ENCODE data around the gene ITGA2.

The ITGA2 gene

GRCh38 chr5:53076014-53076583, 86.9 kb downstream of the ITGA2 start:
- ATAC-seq (no peak), DNase-seq (no peak)
- Mint-ChIP-seq H3K36me3 (ENCODE audit: low read depth) (no peaks in the 10 kb centered on the region), H3K4me1 (peaks cover 14% of the 10 kb centered on the region), H3K27me3 (peaks cover 37% of the 10 kb centered on the region), H3K4me3 (no peak overlapping the region), H3K27ac (no peak overlapping the region), H3K9me3 (no peaks in the 10 kb centered on the region)

GRCh38 chr5:53080271-53080670, 91.1 kb downstream of the ITGA2 start:
- Mint-ChIP-seq H3K27ac (no peak overlapping the region), H3K27me3 (peaks cover 34% of the 10 kb centered on the region), H3K4me3 (no peak overlapping the region), H3K4me1 (peaks cover 14% of the 10 kb centered on the region), H3K36me3 (ENCODE audit: low read depth) (no peaks in the 10 kb centered on the region), H3K9me3 (no peaks in the 10 kb centered on the region)
- ATAC-seq (peak; percentile 54), DNase-seq (no peak)

GRCh38 chr5:53083927-53084326, 94.8 kb downstream of the ITGA2 start:
- H3K27ac Mint-ChIP-seq = no peak overlapping the region
- no peaks in the 10 kb centered on the region for H3K36me3 Mint-ChIP-seq (ENCODE audit: low read depth)
- ATAC-seq = no peak
- H3K9me3 Mint-ChIP-seq = no peaks in the 10 kb centered on the region
- DNase-seq = no peak
- no peak overlapping the region for H3K4me3 Mint-ChIP-seq
- H3K4me1 Mint-ChIP-seq = peaks cover 18% of the 10 kb centered on the region
- H3K27me3 Mint-ChIP-seq = peaks cover 11% of the 10 kb centered on the region

- no peaks in the 10 kb centered on the region for H3K36me3 Mint-ChIP-seq (ENCODE audit: low read depth)
- ATAC-seq (no peak), DNase-seq (no peak)
- no peaks in the 10 kb centered on the region for H3K9me3 Mint-ChIP-seq
- peaks cover 26% of the 10 kb centered on the region for H3K4me1 Mint-ChIP-seq
- H3K27me3 Mint-ChIP-seq = peaks cover 11% of the 10 kb centered on the region
- no peak overlapping the region for H3K27ac Mint-ChIP-seq
- H3K4me3 Mint-ChIP-seq = no peak overlapping the region
Observed at GRCh38 chr5:53084546-53085255, 95.5 kb downstream of the ITGA2 start.

GRCh38 chr5:53087171-53087570, 98.0 kb downstream of the ITGA2 start:
- H3K9me3 Mint-ChIP-seq = no peaks in the 10 kb centered on the region
- no peak overlapping the region for H3K4me3 Mint-ChIP-seq
- peaks cover 8% of the 10 kb centered on the region for H3K27me3 Mint-ChIP-seq
- peaks cover 38% of the 10 kb centered on the region for H3K4me1 Mint-ChIP-seq
- DNase-seq (no peak), ATAC-seq (no peak)
- H3K36me3 Mint-ChIP-seq (ENCODE audit: low read depth) = no peaks in the 10 kb centered on the region
- H3K27ac Mint-ChIP-seq = no peak overlapping the region

GRCh38 chr5:53087621-53088121, 98.5 kb downstream of the ITGA2 start:
- peaks cover 37% of the 10 kb centered on the region for H3K4me1 Mint-ChIP-seq
- no peaks in the 10 kb centered on the region for H3K9me3 Mint-ChIP-seq
- H3K36me3 Mint-ChIP-seq (ENCODE audit: low read depth) = no peaks in the 10 kb centered on the region

GRCh38 chr5:53089481-53089991, 100.4 kb downstream of the ITGA2 start:
- peak; percentile 75 for ATAC-seq
- Mint-ChIP-seq H3K27me3 (no peaks in the 10 kb centered on the region), H3K4me1 (peaks cover 29% of the 10 kb centered on the region), H3K9me3 (no peaks in the 10 kb centered on the region), H3K4me3 (peak overlapping the region; percentile 53), H3K27ac (peak overlapping the region; percentile 74), H3K36me3 (ENCODE audit: low read depth) (no peaks in the 10 kb centered on the region)
- DNase-seq = no peak

More at GRCh38 chr5:53087621-53088121, 98.5 kb downstream of the ITGA2 start:
- Mint-ChIP-seq H3K4me3 (no peak overlapping the region), H3K27ac (no peak overlapping the region), H3K27me3 (peaks cover 8% of the 10 kb centered on the region)
- DNase-seq (no peak), ATAC-seq (no peak)

GRCh38 chr5:53090229-53090628, 101.1 kb downstream of the ITGA2 start:
- no peaks in the 10 kb centered on the region for H3K36me3 Mint-ChIP-seq (ENCODE audit: low read depth)
- H3K4me1 Mint-ChIP-seq = peaks cover 29% of the 10 kb centered on the region
- H3K27ac Mint-ChIP-seq = peak overlapping the region; percentile 57
- no peaks in the 10 kb centered on the region for H3K27me3 Mint-ChIP-seq
- no peaks in the 10 kb centered on the region for H3K9me3 Mint-ChIP-seq
- peak; percentile 16 for DNase-seq
- peak; percentile 55 for ATAC-seq
- peak overlapping the region; percentile 3 for H3K4me3 Mint-ChIP-seq

GRCh38 chr5:53091289-53091688, 102.1 kb downstream of the ITGA2 start:
- ATAC-seq (no peak), DNase-seq (no peak)
- Mint-ChIP-seq H3K4me3 (no peak overlapping the region), H3K4me1 (peaks cover 33% of the 10 kb centered on the region), H3K36me3 (ENCODE audit: low read depth) (no peaks in the 10 kb centered on the region), H3K27ac (no peak overlapping the region), H3K9me3 (no peaks in the 10 kb centered on the region), H3K27me3 (no peaks in the 10 kb centered on the region)

GRCh38 chr5:53092242-53092641, 103.1 kb downstream of the ITGA2 start:
- Mint-ChIP-seq H3K9me3 (no peaks in the 10 kb centered on the region), H3K27me3 (no peaks in the 10 kb centered on the region), H3K4me1 (peaks cover 33% of the 10 kb centered on the region), H3K36me3 (ENCODE audit: low read depth) (no peaks in the 10 kb centered on the region), H3K27ac (no peak overlapping the region), H3K4me3 (no peak overlapping the region)
- DNase-seq (no peak), ATAC-seq (no peak)

GRCh38 chr5:53095217-53095616, 106.1 kb downstream of the ITGA2 start:
- H3K9me3 Mint-ChIP-seq = no peaks in the 10 kb centered on the region
- H3K27me3 Mint-ChIP-seq = no peaks in the 10 kb centered on the region
- peaks cover 16% of the 10 kb centered on the region for H3K4me1 Mint-ChIP-seq

GRCh38 chr5:53095931-53096525, 106.9 kb downstream of the ITGA2 start:
- Mint-ChIP-seq H3K27ac (no peak overlapping the region), H3K36me3 (ENCODE audit: low read depth) (peaks cover 8% of the 10 kb centered on the region), H3K4me3 (no peak overlapping the region), H3K27me3 (no peaks in the 10 kb centered on the region), H3K4me1 (peaks cover 8% of the 10 kb centered on the region), H3K9me3 (no peaks in the 10 kb centered on the region)
- ATAC-seq (peak; percentile 66), DNase-seq (peak; percentile 69)

More at GRCh38 chr5:53095217-53095616, 106.1 kb downstream of the ITGA2 start:
- ATAC-seq (no peak), DNase-seq (no peak)
- peaks cover 6% of the 10 kb centered on the region for H3K36me3 Mint-ChIP-seq (ENCODE audit: low read depth)
- no peak overlapping the region for H3K27ac Mint-ChIP-seq
- no peak overlapping the region for H3K4me3 Mint-ChIP-seq

GRCh38 chr5:53099546-53099945, 110.4 kb downstream of the ITGA2 start:
- no peak overlapping the region for H3K4me3 Mint-ChIP-seq
- H3K27me3 Mint-ChIP-seq = no peaks in the 10 kb centered on the region
- H3K9me3 Mint-ChIP-seq = no peaks in the 10 kb centered on the region
- peaks cover 23% of the 10 kb centered on the region for H3K36me3 Mint-ChIP-seq (ENCODE audit: low read depth)
- H3K4me1 Mint-ChIP-seq = peaks cover 4% of the 10 kb centered on the region
- ATAC-seq (no peak), DNase-seq (no peak)
- peak overlapping the region; percentile 7 for H3K27ac Mint-ChIP-seq

- DNase-seq (no peak), ATAC-seq (no peak)
- Mint-ChIP-seq H3K36me3 (ENCODE audit: low read depth) (peaks cover 31% of the 10 kb centered on the region), H3K4me1 (peaks cover 9% of the 10 kb centered on the region), H3K4me3 (no peak overlapping the region), H3K27me3 (no peaks in the 10 kb centered on the region), H3K27ac (no peak overlapping the region), H3K9me3 (no peaks in the 10 kb centered on the region)
Observed at GRCh38 chr5:53100606-53101005, 111.5 kb downstream of the ITGA2 start.

Data from activated naive CD8-positive, alpha-beta T cell treated with anti-CD3 and anti-CD28 coated beads, Interleukin-2, amount 50 U/mL, for 24 hours (primary cell).